Stimulated activated CD8-positive, alpha-beta memory T cell treated with anti-CD3 and anti-CD28 coated beads, Interleukin-12 subunit alpha, Interleukin-12 subunit beta, amount 100 ng/mL, for 24 hours (primary cell): ENCODE measurements around the gene CRELD2.

Experiments used
- DNase-seq: peaks from one replicate; pipeline ENCODE4 v3.0.0-alpha.2; 2020; ENCODE audit errors: extremely low read depth

The CRELD2 gene

DNA sequence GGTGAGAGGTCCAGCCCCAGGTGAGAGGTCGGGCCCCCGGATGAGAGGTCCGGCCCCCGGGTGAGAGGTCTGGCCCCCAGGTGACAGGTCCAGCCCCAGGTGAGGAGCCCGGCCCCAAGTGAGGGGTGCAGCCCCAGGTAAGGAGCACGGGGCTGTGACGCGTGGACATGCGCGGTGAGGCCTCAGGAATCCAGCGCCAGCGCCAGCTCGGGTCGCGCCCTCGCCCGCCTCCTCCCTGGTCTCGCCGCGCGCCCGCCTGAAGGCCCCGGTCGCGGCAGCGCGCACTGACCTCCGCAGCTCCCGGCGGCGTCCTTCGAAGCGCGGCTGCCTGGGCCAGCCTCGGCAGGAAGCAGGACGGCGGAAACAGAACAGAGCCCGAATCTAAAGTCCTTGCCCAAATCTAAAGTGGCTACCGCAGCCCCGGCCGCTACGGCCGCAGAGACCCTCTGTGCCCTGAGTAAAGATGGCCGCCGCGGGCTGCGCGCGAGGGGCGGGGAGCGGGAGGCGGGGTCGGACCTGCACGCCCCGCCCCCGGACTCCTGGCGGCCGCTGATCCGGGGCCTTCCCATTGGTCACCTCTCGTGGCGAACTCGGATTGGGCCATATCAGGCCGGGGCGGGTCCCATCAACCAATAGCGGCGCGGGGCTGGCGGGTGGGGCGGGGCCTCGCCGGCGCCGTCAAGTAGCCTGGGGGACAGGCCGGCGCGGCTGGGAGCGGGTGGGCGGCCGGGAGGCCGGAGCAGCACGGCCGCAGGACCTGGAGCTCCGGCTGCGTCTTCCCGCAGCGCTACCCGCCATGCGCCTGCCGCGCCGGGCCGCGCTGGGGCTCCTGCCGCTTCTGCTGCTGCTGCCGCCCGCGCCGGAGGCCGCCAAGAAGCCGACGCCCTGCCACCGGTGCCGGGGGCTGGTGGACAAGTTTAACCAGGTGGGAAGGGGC is at the start of gene CRELD2, which contains the start of gene ALG12:
CRELD2 (plus strand) TSS at position 661 of the 937 bp plus-strand sequence; CDS start at position 797, 136 bp downstream.
ALG12 (minus strand) TSS at position 465 of the 937 bp plus-strand sequence. CDS start 4,673 bp downstream, outside the sequence.
- peak; percentile 91 for DNase-seq

- no peak for DNase-seq
These were observed 49.2 kb upstream of the CRELD2 start for GRCh38 chr22:49869086-49869830.

GRCh38 chr22:49869845-49870712 is 48.4 kb upstream of the CRELD2 start:
- no peak for DNase-seq

GRCh38 chr22:49871482-49871881 is 47.0 kb upstream of the CRELD2 start:
- DNase-seq: no peak

GRCh38 chr22:49872347-49872746 is 46.1 kb upstream of the CRELD2 start:
- DNase-seq: no peak

DNA sequence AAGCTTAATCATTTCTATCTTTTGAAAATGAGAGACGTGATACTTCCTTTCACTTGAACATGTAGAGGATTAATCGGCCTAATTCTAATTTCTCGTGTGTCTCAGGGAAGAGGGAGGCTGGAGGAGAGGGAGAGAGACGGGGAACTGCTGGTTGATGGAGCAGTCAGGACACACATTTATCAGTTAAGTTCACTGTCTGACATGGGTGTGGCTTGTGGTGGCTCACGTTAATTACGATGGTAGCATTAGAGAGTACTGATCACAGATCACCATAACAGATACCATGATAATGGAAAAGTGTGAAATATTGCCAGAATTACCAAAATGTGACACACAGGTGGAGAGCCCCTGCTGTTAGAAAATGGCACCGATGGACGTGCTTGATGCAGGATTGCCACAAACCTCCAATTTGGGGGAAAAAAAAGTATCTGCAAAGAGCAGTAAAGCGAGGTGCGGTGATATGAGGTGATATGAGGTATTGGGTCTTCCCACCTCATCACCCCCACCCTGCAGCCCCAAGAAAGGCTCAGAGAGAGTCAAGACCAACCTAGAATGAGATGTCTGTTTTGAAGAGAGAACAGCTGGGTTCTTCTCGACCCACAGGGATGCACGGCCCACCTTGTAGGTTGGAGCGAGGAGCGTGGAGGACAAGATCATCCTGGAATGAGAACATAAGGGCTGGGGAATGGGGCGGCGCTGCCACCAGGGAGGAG is 45.0 kb upstream of the CRELD2 start:
- no peak for DNase-seq

DNA sequence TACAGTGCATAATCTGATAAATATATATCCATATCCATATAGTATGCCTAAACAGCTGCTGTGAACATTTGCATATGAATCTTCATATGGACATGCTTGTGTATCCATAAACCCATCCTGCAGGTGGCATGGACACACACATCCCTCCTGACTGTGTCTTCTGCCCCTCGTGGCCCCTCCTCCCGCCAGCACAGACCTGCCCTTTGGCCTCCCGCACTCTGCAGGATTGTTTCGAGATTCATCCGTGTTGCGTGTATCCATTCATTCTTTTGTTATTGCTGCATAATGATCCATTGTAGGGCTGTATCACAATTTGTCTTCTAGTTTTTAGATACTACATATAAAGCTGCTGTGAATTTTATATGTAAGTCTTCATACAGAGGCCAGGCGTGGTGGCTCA is 40.8 kb upstream of the CRELD2 start:
- DNase-seq: no peak

- DNase-seq: no peak
These were observed 40.2 kb upstream of the CRELD2 start for GRCh38 chr22:49878206-49878605.

DNA sequence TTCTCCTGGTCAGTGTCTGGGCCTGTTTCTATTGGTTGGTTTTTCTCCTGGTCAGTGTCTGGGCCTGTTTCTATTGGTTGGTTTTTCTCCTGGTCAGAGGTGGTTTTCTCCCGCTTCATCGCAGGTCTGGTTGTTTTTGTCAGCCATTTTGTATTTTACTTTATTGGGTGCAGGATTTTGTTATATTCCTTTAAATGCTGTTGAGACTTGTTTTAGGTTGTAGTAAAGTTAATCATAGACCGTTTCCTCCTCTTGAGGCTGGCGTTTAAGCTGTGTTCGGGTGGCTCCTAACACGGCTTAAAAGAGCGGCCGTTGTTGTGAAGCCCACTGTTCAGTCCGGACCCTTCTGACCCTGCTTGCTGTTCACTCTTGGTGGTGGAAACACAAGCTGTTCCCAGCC is 38.6 kb upstream of the CRELD2 start:
- DNase-seq: no peak

GRCh38 chr22:49880281-49880680 is 38.2 kb upstream of the CRELD2 start:
- no peak for DNase-seq

DNA sequence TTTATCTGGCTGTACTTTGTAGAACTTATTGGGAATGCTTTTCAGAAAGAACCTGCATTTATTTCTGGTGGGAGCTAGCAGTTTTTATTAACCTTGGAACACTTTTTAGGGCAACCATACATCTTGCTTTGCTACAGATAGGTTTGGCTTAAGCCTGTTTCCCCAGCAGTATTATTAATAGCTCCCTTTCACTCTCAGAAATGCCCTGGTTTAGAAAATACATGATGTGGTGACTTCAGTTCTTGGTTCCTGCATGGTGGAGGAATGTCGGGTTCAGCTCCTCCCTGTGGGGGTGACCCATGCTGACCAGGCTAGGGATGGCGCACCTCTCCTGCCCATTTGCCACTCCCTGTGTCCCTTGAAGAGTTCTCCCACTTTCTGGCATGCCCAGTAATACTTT is 36.6 kb upstream of the CRELD2 start:
- no peak for DNase-seq

- no peak for DNase-seq
These were observed 35.7 kb upstream of the CRELD2 start for GRCh38 chr22:49882519-49883293.

GRCh38 chr22:49883294-49883640 is 35.2 kb upstream of the CRELD2 start:
- DNase-seq: no peak

GRCh38 chr22:49884075-49884474 is 34.4 kb upstream of the CRELD2 start:
- DNase-seq: no peak

DNA sequence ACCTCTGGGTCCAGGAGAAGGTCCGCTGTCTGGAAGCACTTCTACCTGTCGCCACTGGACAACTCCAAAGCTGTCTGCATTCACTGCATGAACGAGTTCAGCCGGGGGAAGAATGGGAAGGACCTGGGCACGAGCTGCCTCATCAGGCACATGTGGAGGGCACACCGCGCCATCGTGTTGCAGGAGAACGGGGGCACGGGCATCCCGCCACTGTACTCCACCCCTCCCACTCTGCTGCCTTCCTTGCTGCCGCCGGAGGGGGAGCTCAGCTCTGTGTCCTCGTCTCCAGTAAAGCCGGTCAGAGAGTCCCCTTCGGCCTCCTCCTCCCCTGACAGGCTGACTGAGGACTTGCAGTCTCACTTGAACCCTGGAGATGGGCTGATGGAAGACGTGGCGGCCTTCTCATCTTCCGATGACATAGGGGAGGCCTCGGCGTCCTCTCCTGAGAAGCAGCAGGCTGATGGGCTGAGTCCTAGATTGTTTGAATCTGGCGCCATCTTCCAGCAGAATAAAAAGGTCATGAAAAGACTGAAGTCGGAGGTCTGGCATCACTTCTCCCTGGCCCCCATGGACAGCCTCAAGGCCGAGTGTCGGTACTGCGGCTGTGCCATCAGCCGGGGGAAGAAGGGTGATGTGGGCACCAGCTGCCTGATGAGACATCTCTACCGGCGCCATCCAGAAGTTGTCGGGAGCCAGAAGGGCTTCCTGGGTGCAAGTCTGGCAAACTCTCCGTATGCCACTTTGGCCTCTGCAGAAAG is 33.8 kb upstream of the CRELD2 start:
- DNase-seq: no peak

DNA sequence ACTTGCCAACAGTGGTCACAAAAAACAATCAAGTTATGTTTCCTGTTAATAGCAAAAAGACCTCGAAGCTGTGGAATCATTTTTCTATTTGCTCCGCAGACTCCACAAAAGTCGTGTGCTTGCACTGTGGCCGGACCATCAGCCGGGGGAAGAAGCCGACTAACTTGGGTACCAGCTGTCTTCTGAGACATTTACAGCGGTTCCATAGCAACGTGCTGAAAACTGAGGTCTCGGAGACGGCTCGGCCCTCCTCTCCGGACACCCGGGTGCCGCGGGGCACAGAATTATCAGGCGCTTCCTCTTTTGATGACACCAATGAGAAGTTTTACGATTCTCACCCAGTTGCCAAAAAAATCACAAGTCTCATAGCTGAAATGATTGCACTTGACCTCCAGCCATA is 33.2 kb upstream of the CRELD2 start:
- DNase-seq: no peak

DNA sequence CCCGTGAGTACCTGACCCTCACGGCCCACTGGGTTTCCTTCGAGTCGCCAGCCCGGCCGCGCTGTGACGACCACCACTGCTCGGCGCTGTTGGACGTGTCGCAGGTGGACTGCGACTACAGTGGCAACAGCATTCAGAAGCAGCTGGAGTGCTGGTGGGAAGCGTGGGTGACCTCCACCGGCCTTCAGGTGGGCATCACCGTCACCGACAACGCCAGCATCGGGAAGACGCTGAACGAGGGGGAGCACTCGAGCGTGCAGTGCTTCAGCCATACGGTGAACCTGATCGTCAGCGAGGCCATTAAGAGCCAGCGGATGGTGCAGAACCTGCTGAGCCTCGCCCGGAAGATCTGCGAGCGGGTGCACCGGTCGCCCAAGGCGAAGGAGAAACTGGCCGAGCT is 32.6 kb upstream of the CRELD2 start:
- no peak for DNase-seq

DNA sequence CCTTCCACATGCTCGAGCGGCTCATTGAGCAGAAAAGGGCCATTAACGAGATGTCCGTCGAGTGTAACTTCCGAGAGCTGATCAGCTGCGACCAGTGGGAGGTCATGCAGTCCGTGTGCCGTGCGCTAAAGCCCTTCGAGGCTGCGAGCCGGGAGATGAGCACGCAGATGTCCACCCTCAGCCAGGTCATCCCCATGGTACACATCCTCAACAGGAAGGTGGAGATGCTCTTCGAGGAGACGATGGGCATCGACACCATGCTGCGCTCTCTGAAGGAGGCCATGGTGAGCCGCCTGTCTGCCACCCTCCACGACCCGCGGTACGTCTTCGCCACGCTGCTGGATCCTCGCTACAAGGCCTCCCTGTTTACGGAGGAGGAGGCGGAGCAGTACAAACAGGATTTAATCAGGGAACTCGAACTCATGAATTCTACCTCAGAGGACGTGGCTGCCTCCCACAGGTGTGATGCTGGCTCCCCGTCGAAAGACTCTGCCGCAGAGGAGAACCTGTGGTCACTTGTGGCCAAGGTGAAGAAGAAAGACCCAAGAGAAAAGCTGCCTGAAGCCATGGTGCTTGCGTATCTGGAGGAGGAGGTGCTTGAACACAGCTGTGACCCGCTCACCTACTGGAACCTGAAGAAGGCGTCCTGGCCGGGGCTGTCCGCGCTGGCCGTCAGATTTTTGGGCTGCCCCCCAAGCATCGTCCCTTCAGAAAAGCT is 31.9 kb upstream of the CRELD2 start:
- DNase-seq: no peak

GRCh38 chr22:49887064-49887451 is 31.4 kb upstream of the CRELD2 start:
- DNase-seq: no peak
